Activated CD4-positive, alpha-beta memory T cell treated with anti-CD3 and anti-CD28 coated beads, Interleukin-2, amount 10 ng/mL, durations not matched to agents 7 days and 5 days (primary cell): ENCODE data around the gene RBM10. TPM values are rescaled to one million over a fixed set of nuclear protein-coding genes. Genes with fewer than 3 reads are reported as not detected.

Source experiments
- CTCF ChIA-PET: fragments of 350-600 bp; sonication (Branson Sonifier 250); formaldehyde crosslinking; loops from one replicate; lab custom pipeline; 2021; ENCODE audit warnings: antibody characterized with exemption, inconsistent platforms; lab: Charles Lee
- POLR2A ChIA-PET: fragments of 350-600 bp; sonication (Branson Sonifier 250); formaldehyde crosslinking; loops from one replicate; lab custom pipeline; 2021; ENCODE audit warnings: antibody characterized with exemption; lab: Charles Lee
- DNase-seq: peaks from one replicate; pipeline ENCODE4 v3.0.0-alpha.2; 2020
- H3K27ac Mint-ChIP-seq: one replicate; pipeline ENCODE4 v1.8.0; 2021; ENCODE audit warnings: mild to moderate bottlenecking, mixed read lengths
- H3K27me3 Mint-ChIP-seq: one replicate; pipeline ENCODE4 v1.8.0; 2021; ENCODE audit warnings: mixed read lengths
- H3K36me3 Mint-ChIP-seq: one replicate; pipeline ENCODE4 v1.8.0; 2021; ENCODE audit warnings: low read depth, mixed read lengths
- H3K4me1 Mint-ChIP-seq: one replicate; pipeline ENCODE4 v1.8.0; 2021; ENCODE audit warnings: mixed read lengths
- H3K4me3 Mint-ChIP-seq: one replicate; pipeline ENCODE4 v1.8.0; 2021; ENCODE audit warnings: mild to moderate bottlenecking, mixed read lengths
- H3K9me3 Mint-ChIP-seq: one replicate; pipeline ENCODE4 v1.8.0; 2021; ENCODE audit warnings: mixed read lengths
- total RNA-seq, 2 experiments: library from RNA; stranded (reverse); gene quantifications; one replicate each; pipeline ENCODE4 v1.2.3, GENCODE V29; 2021

Gene RBM10
- total RNA-seq, 2 experiments from 2014 or later, result 55.3 to 57.0 TPM

DNA sequence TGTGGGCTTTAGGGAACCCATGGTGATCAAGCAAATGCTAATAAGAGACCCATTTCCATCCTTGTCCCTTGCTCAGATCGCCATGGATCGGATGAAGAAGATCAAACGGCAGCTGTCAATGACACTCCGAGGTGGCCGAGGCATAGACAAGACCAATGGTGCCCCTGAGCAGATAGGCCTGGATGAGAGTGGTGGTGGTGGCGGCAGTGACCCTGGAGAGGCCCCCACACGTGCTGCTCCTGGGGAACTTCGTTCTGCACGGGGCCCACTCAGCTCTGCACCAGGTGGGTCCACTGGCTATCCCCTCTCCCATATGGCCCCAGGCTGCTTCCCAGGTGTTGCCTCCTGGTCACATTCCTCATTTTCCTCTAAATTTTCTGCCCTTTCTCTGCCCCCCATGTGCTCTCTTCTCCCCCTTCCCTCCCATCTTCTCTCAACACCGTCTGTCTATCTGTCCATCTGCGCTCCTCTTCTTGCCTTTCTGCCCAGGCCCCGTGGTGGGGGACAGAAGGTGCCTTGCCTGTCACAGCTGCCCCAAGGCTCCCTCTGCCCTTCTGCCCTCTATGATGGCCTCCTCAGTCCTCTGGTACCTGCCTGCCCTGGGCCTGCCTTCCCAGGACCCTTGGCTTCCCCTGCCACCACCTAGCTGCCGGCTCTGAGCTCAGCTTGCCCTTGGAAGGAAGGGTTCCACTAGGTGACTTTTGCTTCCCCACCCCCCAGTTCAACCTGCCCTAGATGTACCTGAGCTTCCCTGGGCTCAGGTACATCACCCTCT is 78.6 kb downstream of the RBM10 start:
- no peak for DNase-seq
- Mint-ChIP-seq H3K27me3 (no peaks in the 10 kb centered on the region), H3K9me3 (no peaks in the 10 kb centered on the region), H3K4me1 (peaks cover 27% of the 10 kb centered on the region), H3K27ac (no peak overlapping the region), H3K36me3 (peaks cover 55% of the 10 kb centered on the region), H3K4me3 (no peak overlapping the region)
- CTCF ChIA-PET, result no interaction called here
- POLR2A ChIA-PET, result interaction anchor here (1.2 kb wide), 1 partner anchor 10 kb away, joined by 3 read pairs; no protein-coding TSS in a partner anchor

DNA sequence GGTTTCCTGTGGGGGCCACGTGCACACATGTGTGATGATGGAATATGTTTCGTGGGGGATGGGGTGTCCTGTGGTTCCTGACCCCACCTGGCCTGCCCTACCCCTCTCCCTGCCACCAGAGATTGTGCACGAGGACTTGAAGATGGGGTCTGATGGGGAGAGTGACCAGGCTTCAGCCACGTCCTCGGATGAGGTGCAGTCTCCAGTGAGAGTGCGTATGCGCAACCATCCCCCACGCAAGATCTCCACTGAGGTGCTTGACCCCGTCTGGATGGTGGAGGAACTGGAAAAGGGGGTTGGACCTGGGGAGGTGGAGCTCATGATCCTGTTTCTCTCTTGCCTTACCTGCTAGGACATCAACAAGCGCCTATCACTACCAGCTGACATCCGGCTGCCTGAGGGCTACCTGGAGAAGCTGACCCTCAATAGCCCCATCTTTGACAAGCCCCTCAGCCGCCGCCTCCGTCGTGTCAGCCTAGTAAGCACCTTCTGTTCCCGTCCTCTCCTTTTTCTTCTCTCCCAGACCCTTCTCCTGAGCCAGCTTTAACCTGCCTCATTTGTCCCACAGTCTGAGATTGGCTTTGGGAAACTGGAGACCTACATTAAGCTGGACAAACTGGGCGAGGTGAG is 79.4 kb downstream of the RBM10 start:
- ChIA-PET POLR2A (interaction anchor here (0.7 kb wide), 1 partner anchor 8 kb away, joined by 4 read pairs; the partner anchor contains the start of gene USP11), CTCF (no interaction called here)
- DNase-seq, result no peak
- Mint-ChIP-seq H3K27me3 (no peaks in the 10 kb centered on the region), H3K4me3 (no peak overlapping the region), H3K9me3 (no peaks in the 10 kb centered on the region), H3K27ac (no peak overlapping the region), H3K36me3 (peaks cover 54% of the 10 kb centered on the region), H3K4me1 (peaks cover 24% of the 10 kb centered on the region)

GRCh38 chrX:47224896-47225290 is 79.9 kb downstream of the RBM10 start:
- Mint-ChIP-seq H3K27me3 (no peaks in the 10 kb centered on the region), H3K4me3 (no peak overlapping the region), H3K36me3 (peaks cover 50% of the 10 kb centered on the region), H3K9me3 (no peaks in the 10 kb centered on the region), H3K27ac (no peak overlapping the region), H3K4me1 (peaks cover 19% of the 10 kb centered on the region)
- ChIA-PET POLR2A (interaction anchor here (0.7 kb wide), 1 partner anchor 8 kb away, joined by 4 read pairs; the partner anchor contains the start of gene USP11), CTCF (no interaction called here)
- DNase-seq, result no peak

DNA sequence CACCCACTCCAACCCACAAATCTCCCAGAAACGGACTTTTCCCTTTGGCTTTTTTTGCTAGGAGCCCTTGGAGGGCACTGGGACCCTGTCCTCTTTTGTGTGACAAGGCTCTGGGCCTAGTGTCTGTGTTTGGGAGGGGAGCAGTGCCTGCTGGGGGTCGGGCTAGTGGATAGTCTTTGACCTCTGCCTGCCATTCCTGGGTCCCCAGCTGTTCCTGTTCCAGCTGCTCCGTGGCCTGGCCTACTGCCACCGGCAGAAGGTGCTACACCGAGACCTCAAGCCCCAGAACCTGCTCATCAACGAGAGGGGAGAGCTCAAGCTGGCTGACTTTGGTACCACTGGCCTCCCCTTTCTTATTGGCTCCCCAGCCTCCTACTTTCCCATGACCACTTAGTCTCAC is 81.0 kb downstream of the RBM10 start:
- no peak for DNase-seq
- ChIA-PET POLR2A (no interaction called here), CTCF (no interaction called here)
- Mint-ChIP-seq H3K4me1 (peaks cover 7% of the 10 kb centered on the region), H3K27me3 (no peaks in the 10 kb centered on the region), H3K9me3 (no peaks in the 10 kb centered on the region), H3K27ac (no peak overlapping the region), H3K4me3 (no peak overlapping the region), H3K36me3 (peaks cover 44% of the 10 kb centered on the region)

DNA sequence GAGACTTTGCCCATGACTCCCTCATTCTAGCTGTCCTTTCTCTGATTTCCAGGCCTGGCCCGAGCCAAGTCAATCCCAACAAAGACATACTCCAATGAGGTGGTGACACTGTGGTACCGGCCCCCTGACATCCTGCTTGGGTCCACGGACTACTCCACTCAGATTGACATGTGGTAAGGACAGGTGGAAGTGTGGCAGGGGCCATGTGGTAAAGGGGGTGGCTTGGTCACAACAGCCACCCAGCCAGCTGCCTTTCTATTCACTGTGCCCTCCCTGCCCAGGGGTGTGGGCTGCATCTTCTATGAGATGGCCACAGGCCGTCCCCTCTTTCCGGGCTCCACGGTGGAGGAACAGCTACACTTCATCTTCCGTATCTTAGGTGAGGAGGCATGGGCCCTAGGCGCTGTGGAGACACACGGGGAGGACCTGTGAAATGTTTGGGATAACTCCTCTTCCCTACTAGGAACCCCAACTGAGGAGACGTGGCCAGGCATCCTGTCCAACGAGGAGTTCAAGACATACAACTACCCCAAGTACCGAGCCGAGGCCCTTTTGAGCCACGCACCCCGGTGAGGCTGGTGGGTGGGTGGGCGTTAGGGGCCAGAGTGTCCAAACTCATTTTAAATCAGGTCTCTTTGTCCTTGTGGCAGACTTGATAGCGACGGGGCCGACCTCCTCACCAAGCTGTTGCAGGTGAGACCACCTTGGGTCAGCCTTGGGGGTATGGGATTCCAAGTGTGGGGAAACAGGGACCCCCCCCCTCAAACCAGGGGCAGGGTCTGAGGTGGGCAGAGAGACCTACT is 81.7 kb downstream of the RBM10 start:
- no peak for DNase-seq
- CTCF ChIA-PET, result no interaction called here
- H3K4me1 Mint-ChIP-seq, result peaks cover 5% of the 10 kb centered on the region
- POLR2A ChIA-PET, result no interaction called here
- H3K4me3 Mint-ChIP-seq, result no peak overlapping the region
- no peaks in the 10 kb centered on the region for H3K27me3 Mint-ChIP-seq
- H3K27ac Mint-ChIP-seq, result no peak overlapping the region
- H3K36me3 Mint-ChIP-seq, result peaks cover 44% of the 10 kb centered on the region
- no peaks in the 10 kb centered on the region for H3K9me3 Mint-ChIP-seq

DNA sequence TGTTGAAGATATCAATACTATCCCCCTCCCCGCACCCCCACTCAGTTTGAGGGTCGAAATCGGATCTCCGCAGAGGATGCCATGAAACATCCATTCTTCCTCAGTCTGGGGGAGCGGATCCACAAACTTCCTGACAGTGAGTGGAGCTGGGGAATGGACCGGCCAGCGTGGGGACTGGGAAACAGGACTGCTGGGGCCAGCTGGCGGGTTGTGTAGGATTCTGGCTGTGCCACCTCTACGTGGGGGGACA is 82.2 kb downstream of the RBM10 start:
- H3K4me1 Mint-ChIP-seq, result peaks cover 2% of the 10 kb centered on the region
- no peaks in the 10 kb centered on the region for H3K9me3 Mint-ChIP-seq
- no peak overlapping the region for H3K27ac Mint-ChIP-seq
- H3K36me3 Mint-ChIP-seq, result peaks cover 41% of the 10 kb centered on the region
- no peaks in the 10 kb centered on the region for H3K27me3 Mint-ChIP-seq
- CTCF ChIA-PET, result no interaction called here
- H3K4me3 Mint-ChIP-seq, result no peak overlapping the region
- no peak for DNase-seq
- POLR2A ChIA-PET, result interaction anchor here (1.6 to 2.3 kb wide), 2 partner anchors 9 to 37 kb away, joined by 4 to 14 read pairs; partner anchors contain the start of gene CDK16

DNA sequence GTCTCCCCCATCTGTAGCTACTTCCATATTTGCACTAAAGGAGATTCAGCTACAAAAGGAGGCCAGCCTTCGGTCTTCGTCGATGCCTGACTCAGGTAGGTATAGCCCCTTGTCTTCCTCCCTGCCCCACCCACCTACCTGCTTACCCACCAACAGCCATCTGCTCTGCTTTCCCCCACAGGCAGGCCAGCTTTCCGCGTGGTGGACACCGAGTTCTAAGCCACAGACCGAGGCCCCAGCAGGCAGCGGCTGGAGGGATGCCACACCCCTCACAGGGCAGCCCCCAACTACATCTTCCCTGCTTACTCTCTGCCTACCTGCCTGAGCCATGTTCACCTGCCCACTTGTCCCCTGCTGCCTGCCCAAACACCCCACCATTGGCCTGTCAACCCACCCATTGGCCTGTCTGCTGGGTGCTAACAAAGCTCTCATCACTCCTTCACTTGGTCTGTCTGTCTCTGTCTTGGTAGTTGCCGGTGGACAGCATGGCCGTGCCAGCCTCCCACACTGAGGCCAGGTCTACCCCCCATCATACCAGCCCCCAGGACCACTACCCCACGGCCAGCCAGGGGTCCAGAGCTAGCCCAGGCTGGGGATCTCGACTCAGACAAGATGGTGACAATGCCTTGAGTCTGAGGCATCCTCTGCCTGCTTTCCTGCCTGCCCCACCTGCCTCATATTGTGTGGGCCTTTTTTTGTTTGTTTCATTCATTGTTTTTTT is 83.7 kb downstream of the RBM10 start:
- peaks cover 1% of the 10 kb centered on the region for H3K4me1 Mint-ChIP-seq
- H3K36me3 Mint-ChIP-seq, result peaks cover 40% of the 10 kb centered on the region
- POLR2A ChIA-PET, result interaction anchor here (1.6 to 2.3 kb wide), 2 partner anchors 10 to 38 kb away, joined by 4 to 14 read pairs; partner anchors contain the start of gene CDK16
- H3K27me3 Mint-ChIP-seq, result no peaks in the 10 kb centered on the region
- no peak overlapping the region for H3K27ac Mint-ChIP-seq
- H3K4me3 Mint-ChIP-seq, result no peak overlapping the region
- DNase-seq, result no peak
- no peaks in the 10 kb centered on the region for H3K9me3 Mint-ChIP-seq
- CTCF ChIA-PET, result no interaction called here

DNA sequence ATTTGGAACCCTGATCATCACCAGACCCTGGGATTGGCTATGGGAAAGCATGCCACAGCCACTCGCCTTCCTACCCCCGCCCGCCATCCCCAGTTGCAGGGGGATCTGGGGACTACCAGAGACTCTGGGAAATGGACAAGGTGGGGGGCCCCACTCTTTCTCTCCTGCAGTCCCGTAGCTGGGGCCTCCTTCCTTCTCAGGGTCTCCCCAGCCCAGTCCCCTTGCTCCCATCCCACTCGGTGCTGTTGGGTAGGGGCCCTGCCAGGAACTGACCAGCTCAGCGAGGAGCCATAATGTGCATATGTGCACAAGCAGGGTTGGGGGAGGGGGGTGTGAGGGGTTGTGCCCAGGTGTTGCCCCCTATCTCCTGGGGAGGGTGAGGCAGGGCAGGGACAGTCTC is 84.4 kb downstream of the RBM10 start:
- Mint-ChIP-seq H3K27me3 (no peaks in the 10 kb centered on the region), H3K4me3 (no peak overlapping the region), H3K27ac (no peak overlapping the region), H3K9me3 (no peaks in the 10 kb centered on the region), H3K4me1 (peaks cover 1% of the 10 kb centered on the region), H3K36me3 (peaks cover 37% of the 10 kb centered on the region)
- DNase-seq, result no peak
- CTCF ChIA-PET, result no interaction called here
- POLR2A ChIA-PET, result interaction anchor here (2.3 kb wide), 1 partner anchor 11 kb away, joined by 14 read pairs; the partner anchor contains the start of gene CDK16

DNA sequence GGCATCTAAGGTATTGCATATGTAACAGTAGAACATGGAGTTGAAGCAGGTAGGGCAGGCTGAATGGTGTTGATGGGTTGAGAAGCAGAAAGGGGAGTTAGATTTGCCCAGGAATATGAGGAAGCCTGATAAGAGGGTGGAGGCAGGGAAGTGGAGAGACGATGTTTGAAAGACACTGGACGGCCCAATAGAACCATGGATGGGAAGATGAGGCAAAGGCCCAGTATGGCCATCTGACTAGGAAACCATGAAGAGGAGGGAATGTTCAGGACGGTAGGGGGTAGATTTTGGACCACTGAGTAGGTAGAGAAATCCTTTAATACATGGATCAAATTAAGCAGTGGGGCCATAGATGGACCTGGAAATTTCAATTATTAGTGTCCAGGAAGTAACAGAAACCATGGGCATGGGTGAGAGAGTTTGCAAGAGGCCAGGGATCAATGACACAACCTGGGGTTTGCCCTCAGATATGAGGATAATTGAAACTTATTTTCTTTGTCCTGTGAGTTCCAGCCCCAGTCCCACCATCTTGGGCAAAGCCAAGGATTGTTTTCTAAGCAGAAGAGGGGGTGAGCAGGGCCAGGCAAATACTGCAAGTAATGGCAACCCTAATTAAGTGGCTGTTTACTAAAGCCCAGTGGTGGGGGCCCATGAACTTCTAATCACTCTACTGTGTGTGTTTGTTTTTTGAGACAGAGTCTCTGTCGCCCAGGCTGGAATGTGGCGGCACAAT is 85.3 kb downstream of the RBM10 start:
- Mint-ChIP-seq H3K36me3 (peaks cover 33% of the 10 kb centered on the region), H3K4me3 (no peak overlapping the region), H3K27ac (no peak overlapping the region), H3K4me1 (peaks cover 5% of the 10 kb centered on the region), H3K27me3 (no peaks in the 10 kb centered on the region), H3K9me3 (no peaks in the 10 kb centered on the region)
- DNase-seq, result no peak
- ChIA-PET CTCF (no interaction called here), POLR2A (interaction anchor here (3.5 kb wide), 1 partner anchor 12 kb away, joined by 53 read pairs; the partner anchor contains the start of gene CDK16)

DNA sequence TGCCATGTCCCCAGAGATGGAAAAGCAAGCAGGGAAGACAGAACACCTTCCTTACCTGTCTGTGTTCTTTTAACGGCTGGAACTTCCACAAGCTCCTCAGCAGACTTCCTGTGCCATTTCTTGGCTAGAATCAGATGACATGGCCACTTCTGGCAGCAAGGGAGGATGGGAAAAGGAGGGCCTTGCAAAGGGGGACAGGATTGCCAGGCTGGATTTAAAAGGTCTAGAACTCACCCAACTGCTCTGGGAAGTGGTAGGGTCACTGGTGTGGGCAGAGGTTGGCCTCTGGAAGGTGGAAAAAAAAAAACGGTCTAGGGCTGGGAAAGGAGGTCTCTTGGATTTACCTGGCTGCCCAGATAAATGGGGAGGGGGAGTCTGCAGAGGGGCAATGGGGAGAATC is 86.1 kb downstream of the RBM10 start:
- DNase-seq, result no peak
- Mint-ChIP-seq H3K27me3 (no peaks in the 10 kb centered on the region), H3K9me3 (no peaks in the 10 kb centered on the region), H3K36me3 (peaks cover 30% of the 10 kb centered on the region), H3K27ac (no peak overlapping the region), H3K4me1 (peaks cover 12% of the 10 kb centered on the region), H3K4me3 (no peak overlapping the region)
- POLR2A ChIA-PET, result interaction anchor here (3.5 kb wide), 1 partner anchor 13 kb away, joined by 53 read pairs; the partner anchor contains the start of gene CDK16
- CTCF ChIA-PET, result no interaction called here

GRCh38 chrX:47232197-47232802 is 87.3 kb downstream of the RBM10 start:
- Mint-ChIP-seq H3K4me3 (peak overlapping the region; percentile 84), H3K4me1 (peaks cover 12% of the 10 kb centered on the region), H3K27me3 (no peaks in the 10 kb centered on the region), H3K36me3 (peaks cover 18% of the 10 kb centered on the region), H3K9me3 (no peaks in the 10 kb centered on the region), H3K27ac (peak overlapping the region; percentile 98)
- CTCF ChIA-PET, result interaction anchor here (1.8 kb wide), 1 partner anchor 14 kb away, joined by 4 read pairs; no protein-coding TSS in a partner anchor
- POLR2A ChIA-PET, result interaction anchor here (0.7 to 3.5 kb wide), 6 partner anchors 7 to 329 kb away, joined by 3 to 53 read pairs (median 8); partner anchors contain the start of genes ARAF, CDK16, NDUFB11 and RBM10
- DNase-seq, result no peak
